GM12872 (cell line): ENCODE results near the gene ERFE.

ENCODE experiments used
- TF ChIP-seq, protein P1 (sequence below): IDR thresholded peaks from 3 replicates; pipeline ENCODE4 v1.5.1; 2011; ENCODE audit warnings: low read depth, mild to moderate bottlenecking, low read length, moderate library complexity; ENCODE audit not compliant: insufficient read depth

The ERFE gene

GRCh38 chr2:238124488-238125126 lies 34.2 kb upstream of the ERFE start:
- TF ChIP-seq, protein P1, sequence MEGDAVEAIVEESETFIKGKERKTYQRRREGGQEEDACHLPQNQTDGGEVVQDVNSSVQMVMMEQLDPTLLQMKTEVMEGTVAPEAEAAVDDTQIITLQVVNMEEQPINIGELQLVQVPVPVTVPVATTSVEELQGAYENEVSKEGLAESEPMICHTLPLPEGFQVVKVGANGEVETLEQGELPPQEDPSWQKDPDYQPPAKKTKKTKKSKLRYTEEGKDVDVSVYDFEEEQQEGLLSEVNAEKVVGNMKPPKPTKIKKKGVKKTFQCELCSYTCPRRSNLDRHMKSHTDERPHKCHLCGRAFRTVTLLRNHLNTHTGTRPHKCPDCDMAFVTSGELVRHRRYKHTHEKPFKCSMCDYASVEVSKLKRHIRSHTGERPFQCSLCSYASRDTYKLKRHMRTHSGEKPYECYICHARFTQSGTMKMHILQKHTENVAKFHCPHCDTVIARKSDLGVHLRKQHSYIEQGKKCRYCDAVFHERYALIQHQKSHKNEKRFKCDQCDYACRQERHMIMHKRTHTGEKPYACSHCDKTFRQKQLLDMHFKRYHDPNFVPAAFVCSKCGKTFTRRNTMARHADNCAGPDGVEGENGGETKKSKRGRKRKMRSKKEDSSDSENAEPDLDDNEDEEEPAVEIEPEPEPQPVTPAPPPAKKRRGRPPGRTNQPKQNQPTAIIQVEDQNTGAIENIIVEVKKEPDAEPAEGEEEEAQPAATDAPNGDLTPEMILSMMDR = no peak

DNA sequence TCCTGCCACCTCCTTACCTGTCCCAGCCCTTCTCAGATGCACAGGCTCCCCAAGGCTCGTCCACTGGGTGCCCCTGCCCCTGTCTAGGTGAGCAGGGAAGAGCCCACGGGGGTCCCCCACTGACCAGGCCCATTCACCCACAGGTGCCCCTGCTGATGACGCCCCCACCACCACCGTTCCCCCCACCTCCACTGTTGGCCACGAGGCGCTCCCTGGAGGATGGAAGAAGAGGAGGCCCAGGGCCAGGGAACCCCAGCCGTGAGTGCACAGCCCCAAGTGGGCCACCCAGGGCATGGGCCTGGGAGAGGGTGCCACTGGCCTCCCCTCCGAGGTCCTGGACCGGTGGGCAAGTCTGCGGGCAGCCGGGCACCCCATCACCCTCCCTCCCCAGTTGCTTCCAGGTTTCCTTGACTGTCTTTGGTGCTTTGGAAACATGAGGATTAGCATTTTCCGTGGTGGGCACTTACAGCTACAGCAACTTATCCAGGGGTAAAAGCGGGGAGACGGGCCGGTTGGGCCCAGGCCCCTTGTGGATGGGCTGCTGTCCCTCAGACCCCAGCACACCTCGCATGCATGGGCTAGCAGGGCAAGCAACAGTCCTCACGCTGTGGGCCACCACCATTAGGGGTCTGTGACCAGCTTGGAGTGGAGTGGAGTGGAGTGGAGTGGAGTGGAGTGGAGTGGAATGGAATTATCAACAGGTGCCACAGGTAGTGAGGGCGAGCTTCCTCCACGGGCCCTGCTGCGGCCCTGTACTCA lies 33.5 kb upstream of the ERFE start:
- TF ChIP-seq, protein P1 = no peak

- TF ChIP-seq, protein P1 = no peak
These were observed 32.4 kb upstream of the ERFE start for GRCh38 chr2:238126338-238126737.

- TF ChIP-seq, protein P1 = no peak
These were observed 32.0 kb upstream of the ERFE start for GRCh38 chr2:238126775-238127164.

DNA sequence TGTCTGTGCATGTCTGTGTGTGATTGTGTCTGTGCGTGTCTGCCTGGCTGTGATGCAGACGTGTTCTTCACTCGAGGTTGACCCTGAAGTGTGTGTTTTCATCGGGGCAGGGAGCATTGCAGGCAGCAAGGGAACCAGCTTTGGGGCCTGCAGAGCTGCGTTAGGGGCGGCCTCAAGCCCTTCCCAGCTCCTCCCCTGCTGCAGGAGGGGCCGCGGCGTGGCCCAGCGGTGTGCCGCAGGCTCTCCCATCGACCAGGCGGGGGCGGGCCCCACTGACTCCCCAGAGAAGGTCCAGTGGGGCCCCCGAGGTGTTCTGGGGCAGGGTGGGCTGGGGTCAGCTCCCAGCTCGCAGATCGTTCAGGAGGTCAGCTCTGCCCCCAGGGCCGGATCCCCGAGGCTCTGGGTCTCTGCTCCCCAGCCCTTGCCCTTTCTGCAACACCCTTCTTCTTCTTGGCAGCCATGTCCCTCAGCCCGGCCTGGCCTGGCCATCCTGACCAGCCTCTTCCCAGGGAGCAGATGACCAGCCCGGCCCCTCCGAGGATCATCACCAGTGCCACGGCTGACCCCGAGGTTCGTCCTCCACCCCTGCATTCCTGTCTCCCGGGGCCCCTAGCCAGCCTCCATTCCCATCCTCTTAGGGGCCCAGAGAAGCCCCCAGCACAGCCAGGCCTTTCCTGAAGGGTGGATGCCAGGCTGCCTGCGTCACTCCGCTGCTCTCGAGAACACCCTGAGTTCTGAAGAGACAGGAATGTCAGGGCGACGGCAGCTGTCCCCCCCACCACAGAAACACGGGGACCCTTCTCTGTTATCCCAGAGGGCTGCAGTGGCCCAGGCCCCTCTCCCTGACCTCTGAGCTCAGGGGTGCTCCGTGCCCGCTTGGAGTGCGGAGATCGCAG lies 31.4 kb upstream of the ERFE start:
- TF ChIP-seq, protein P1 = no peak

- TF ChIP-seq, protein P1 = no peak
These were observed 30.7 kb upstream of the ERFE start for GRCh38 chr2:238128061-238128440.

GRCh38 chr2:238128534-238129001 lies 30.2 kb upstream of the ERFE start:
- TF ChIP-seq, protein P1 = no peak
